Activated CD8-positive, alpha-beta T cell treated with anti-CD3 and anti-CD28 coated beads for 36 hours (primary cell): ENCODE measurements around the gene WWC1. TPM values are rescaled to one million over a fixed set of nuclear protein-coding genes. Genes with fewer than 3 reads are reported as not detected.

Experiments used
- ATAC-seq: fragments of 200-7000 bp; cut with Tn5 transposase; one replicate; pipeline ENCODE4 v1.10.0; 2021; ENCODE audit warnings: mild to moderate bottlenecking, moderate library complexity
- CTCF ChIA-PET: fragments of 350-600 bp; sonication (Branson Sonifier 250); formaldehyde crosslinking; loops from one replicate; lab custom pipeline; 2021; ENCODE audit warnings: antibody characterized with exemption; lab: Charles Lee
- POLR2A ChIA-PET: fragments of 350-600 bp; sonication (Branson Sonifier 250); formaldehyde crosslinking; loops from one replicate; lab custom pipeline; 2021; ENCODE audit warnings: antibody characterized with exemption; lab: Charles Lee
- DNase-seq: peaks from one replicate; pipeline ENCODE4 v3.0.0-alpha.2; 2020
- H3K27ac Mint-ChIP-seq: one replicate; pipeline ENCODE4 v1.8.0; 2021; ENCODE audit warnings: mild to moderate bottlenecking, mixed read lengths
- H3K27me3 Mint-ChIP-seq: one replicate; pipeline ENCODE4 v1.8.0; 2021; ENCODE audit warnings: mixed read lengths
- H3K36me3 Mint-ChIP-seq: one replicate; pipeline ENCODE4 v1.8.0; 2021; ENCODE audit warnings: low read depth, mixed read lengths
- H3K4me1 Mint-ChIP-seq: one replicate; pipeline ENCODE4 v1.8.0; 2021; ENCODE audit warnings: low read depth, mixed read lengths
- H3K4me3 Mint-ChIP-seq: one replicate; pipeline ENCODE4 v1.8.0; 2021; ENCODE audit warnings: mild to moderate bottlenecking, moderate library complexity, mixed read lengths
- H3K9me3 Mint-ChIP-seq: one replicate; pipeline ENCODE4 v1.8.0; 2021; ENCODE audit warnings: mixed read lengths
- intact Hi-C: fragments of 100-400 bp; cut with micrococcal nuclease; formaldehyde crosslinking; loops from one replicate; pipeline ENCODE4 v1.10.0; 2022
- total RNA-seq, 2 experiments: library from RNA; stranded (reverse); gene quantifications; one replicate each; pipeline ENCODE4 v1.2.3, GENCODE V29; 2021
- TF ChIP-seq, protein P1 (sequence below): fragments of 200-600 bp; IDR thresholded peaks from one replicate; pipeline ENCODE4 v1.8.0; 2022; ENCODE audit warnings: antibody characterized with exemption, mild to moderate bottlenecking

The WWC1 gene
- total RNA-seq, 2 experiments from 2014 or later: 0.45 to 0.47 TPM

DNA sequence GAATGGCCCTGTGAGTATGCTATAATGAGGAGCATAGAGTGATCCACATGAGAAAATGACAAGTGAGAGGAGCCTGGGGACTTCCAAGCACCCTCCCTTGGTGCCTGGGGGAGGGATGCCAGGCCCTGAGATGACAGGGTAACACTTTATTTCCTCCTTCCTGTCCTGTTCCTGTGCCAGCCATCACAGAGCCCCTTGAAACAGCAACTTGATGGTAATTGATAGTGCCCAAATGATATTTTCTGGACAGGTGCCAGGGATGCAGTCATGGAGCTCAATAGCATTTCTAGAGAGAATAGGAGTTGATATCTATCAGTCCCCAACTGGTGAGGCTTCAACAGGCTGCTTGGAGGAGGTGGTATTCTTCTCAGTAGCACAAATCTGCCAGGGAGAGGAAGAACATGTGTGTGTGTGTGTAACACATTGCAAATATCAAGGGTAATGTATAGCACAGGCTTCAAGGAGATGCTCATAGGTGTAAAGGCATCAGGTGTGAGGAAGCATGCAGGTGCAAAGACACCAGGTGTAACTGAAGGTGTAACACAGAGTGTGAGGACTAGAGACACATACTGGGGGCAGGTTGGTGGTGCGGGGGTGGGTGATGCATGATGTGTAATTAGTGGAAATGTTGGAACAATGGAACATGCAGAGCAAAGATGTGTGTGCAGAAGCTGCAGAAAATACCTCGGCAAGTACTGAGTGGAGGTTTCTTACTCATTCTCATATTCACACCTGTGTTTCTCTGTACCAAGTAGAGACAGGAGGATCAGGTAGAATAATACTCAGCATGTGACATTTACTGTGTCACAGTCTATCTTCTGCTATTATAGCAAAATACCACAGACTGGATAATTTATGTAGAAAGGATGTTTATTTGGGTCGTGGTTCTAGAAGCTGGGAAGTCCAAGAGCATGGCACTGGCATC, 18.1 kb upstream of the WWC1 start:
- DNase-seq: no peak
- peaks cover 5% of the 10 kb centered on the region for H3K4me1 Mint-ChIP-seq
- ChIA-PET CTCF (interaction anchor here (1.4 kb wide), 1 partner anchor 9 kb away, joined by 3 read pairs; no protein-coding TSS in a partner anchor), POLR2A (no interaction called here)
- no peak overlapping the region for H3K27ac Mint-ChIP-seq
- intact Hi-C loops: loop anchor here (5.0 kb wide), 1 partner anchor 149 kb away; no protein-coding TSS in a partner anchor
- peaks cover 19% of the 10 kb centered on the region for H3K27me3 Mint-ChIP-seq
- TF ChIP-seq, protein P1, sequence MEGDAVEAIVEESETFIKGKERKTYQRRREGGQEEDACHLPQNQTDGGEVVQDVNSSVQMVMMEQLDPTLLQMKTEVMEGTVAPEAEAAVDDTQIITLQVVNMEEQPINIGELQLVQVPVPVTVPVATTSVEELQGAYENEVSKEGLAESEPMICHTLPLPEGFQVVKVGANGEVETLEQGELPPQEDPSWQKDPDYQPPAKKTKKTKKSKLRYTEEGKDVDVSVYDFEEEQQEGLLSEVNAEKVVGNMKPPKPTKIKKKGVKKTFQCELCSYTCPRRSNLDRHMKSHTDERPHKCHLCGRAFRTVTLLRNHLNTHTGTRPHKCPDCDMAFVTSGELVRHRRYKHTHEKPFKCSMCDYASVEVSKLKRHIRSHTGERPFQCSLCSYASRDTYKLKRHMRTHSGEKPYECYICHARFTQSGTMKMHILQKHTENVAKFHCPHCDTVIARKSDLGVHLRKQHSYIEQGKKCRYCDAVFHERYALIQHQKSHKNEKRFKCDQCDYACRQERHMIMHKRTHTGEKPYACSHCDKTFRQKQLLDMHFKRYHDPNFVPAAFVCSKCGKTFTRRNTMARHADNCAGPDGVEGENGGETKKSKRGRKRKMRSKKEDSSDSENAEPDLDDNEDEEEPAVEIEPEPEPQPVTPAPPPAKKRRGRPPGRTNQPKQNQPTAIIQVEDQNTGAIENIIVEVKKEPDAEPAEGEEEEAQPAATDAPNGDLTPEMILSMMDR: no peak
- no peak overlapping the region for H3K4me3 Mint-ChIP-seq
- no peaks in the 10 kb centered on the region for H3K9me3 Mint-ChIP-seq
- H3K36me3 Mint-ChIP-seq: no peaks in the 10 kb centered on the region
- ATAC-seq: no peak

DNA sequence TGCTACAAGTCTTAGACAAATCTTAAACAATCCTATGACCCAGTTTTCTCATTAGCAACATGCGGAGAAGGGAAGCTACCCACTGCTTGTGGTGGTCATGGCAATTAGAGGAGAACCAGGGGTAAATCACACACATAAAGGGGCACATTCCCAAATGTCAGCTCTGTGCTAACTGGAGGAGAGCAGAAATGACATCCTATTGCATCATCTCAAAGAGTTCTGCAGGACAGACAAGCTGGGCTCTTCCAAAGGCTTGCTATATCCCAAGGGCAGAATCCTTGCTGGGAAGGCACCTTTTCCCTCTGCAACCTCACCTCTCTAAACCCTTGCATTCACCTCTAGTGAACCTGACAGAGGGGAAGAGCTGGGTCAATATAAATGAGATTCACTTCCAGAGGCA, 17.0 kb upstream of the WWC1 start:
- Mint-ChIP-seq H3K27ac (no peak overlapping the region), H3K4me3 (no peak overlapping the region), H3K36me3 (no peaks in the 10 kb centered on the region), H3K27me3 (peaks cover 9% of the 10 kb centered on the region), H3K4me1 (no peaks in the 10 kb centered on the region), H3K9me3 (no peaks in the 10 kb centered on the region)
- CTCF ChIA-PET: interaction anchor here (1.4 kb wide), 1 partner anchor 10 kb away, joined by 3 read pairs; no protein-coding TSS in a partner anchor
- DNase-seq (no peak), ATAC-seq (no peak)
- TF ChIP-seq, protein P1: no peak
- POLR2A ChIA-PET: interaction anchor here (1.2 kb wide), 1 partner anchor 1225 kb away, joined by 3 read pairs; no protein-coding TSS in a partner anchor
- intact Hi-C loops: loop anchor here (5.0 kb wide), 1 partner anchor 148 kb away; no protein-coding TSS in a partner anchor

DNA sequence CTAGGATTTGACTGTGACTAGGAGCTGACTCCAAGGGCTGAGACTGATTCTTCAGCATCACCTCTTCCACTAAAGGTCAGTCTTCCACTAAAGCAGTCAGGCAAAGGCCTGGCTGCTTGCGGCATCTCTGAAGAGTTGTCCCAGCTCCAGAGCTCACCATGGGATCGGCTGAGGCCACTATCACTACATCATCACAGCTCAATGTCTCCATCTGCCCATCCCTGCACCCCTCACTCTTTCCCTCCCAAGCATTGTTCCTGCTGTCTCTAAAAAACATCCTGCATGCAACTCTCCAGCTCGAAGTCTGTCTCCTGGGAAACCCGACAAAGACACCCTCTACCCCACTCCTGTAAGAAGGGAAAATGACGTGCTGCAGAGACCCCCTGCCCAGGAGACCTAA, 15.5 kb upstream of the WWC1 start:
- ChIA-PET CTCF (no interaction called here), POLR2A (no interaction called here)
- TF ChIP-seq, protein P1: no peak
- Mint-ChIP-seq H3K4me3 (no peak overlapping the region), H3K36me3 (no peaks in the 10 kb centered on the region), H3K4me1 (no peaks in the 10 kb centered on the region), H3K27me3 (peaks cover 8% of the 10 kb centered on the region), H3K9me3 (no peaks in the 10 kb centered on the region), H3K27ac (no peak overlapping the region)
- DNase-seq: no peak
- no peak for ATAC-seq
- intact Hi-C loops: no loop called here

DNA sequence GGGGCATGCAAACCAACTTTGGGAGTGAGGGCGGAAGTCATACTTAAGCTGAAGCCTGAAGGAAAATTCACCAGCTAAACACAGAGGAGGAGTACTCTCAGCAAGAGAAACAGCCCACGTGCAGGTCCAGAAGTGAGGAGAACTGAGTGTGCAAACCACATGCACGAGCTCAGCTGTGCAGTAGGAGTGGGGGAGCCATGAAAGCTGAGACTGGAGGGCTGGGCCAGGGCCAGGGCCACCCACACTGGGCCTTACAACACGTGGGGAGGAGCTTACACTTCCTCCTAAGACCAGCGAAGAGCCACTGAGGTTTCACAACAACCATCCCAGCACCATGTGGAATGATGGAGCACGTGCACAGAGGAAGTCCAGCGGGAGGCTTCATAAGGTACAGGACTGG, 9.3 kb upstream of the WWC1 start:
- no peaks in the 10 kb centered on the region for H3K4me1 Mint-ChIP-seq
- CTCF ChIA-PET: interaction anchor here (0.7 kb wide), 1 partner anchor 12 kb away, joined by 3 read pairs; no protein-coding TSS in a partner anchor
- peaks cover 10% of the 10 kb centered on the region for H3K27me3 Mint-ChIP-seq
- intact Hi-C loops: no loop called here
- H3K9me3 Mint-ChIP-seq: peaks cover 16% of the 10 kb centered on the region
- TF ChIP-seq, protein P1: no peak
- no peak overlapping the region for H3K27ac Mint-ChIP-seq
- DNase-seq (no peak), ATAC-seq (no peak)
- H3K4me3 Mint-ChIP-seq: no peak overlapping the region
- POLR2A ChIA-PET: no interaction called here
- H3K36me3 Mint-ChIP-seq: no peaks in the 10 kb centered on the region

DNA sequence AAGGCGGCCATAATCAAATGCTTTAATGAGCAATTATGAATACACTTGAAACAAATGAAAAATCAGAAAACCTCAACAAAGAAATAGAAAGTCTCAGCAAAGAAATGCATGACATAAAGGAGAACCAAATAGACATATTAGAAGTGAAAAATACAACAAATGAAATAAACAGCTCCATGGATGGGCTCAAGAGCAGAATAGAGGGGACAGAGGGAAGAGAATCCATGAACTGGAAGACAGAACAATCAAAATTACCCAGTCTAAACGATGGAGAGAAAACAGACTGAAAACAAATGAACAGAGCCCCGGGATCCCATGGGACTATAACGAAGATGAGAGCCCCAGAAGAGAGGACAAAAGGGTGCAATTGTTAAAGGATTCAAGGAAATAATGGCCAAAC, 6.6 kb upstream of the WWC1 start:
- ATAC-seq (no peak), DNase-seq (no peak)
- ChIA-PET CTCF (no interaction called here), POLR2A (no interaction called here)
- H3K4me3 Mint-ChIP-seq: no peak overlapping the region
- no peak overlapping the region for H3K27ac Mint-ChIP-seq
- TF ChIP-seq, protein P1: no peak
- intact Hi-C loops: no loop called here
- peaks cover 21% of the 10 kb centered on the region for H3K27me3 Mint-ChIP-seq
- H3K36me3 Mint-ChIP-seq: no peaks in the 10 kb centered on the region
- peaks cover 16% of the 10 kb centered on the region for H3K9me3 Mint-ChIP-seq
- peaks cover 1% of the 10 kb centered on the region for H3K4me1 Mint-ChIP-seq
